Measurements from ENCODE around the gene TCEA2. TPM values are rescaled to one million over a fixed set of nuclear protein-coding genes. Genes with fewer than 3 reads are reported as not detected.
"Not testable (repeated sequence)": the region's sequence is repeated elsewhere in the genome, so short reads cannot be mapped to it uniquely, and the experiment has no call there.

Gene TCEA2
- polyA plus RNA-seq, 6 donors from 2014 or later = 30.2 to 51.5 (median 41.4) TPM

GRCh38 chr20:64084685-64085152 lies 21.7 kb downstream of the TCEA2 start:
- H3K27me3 Mint-ChIP-seq = peaks cover 6 to 13% (median 7%) of the 10 kb centered on the region in 3 donors
- ATAC-seq (ENCODE audit: low read depth in 2 of 2) (no peak), DNase-seq (no peak)
- H3K27ac Mint-ChIP-seq = peak overlapping the region in 5 of 6 donors; percentile 15 to 89 (median 59)
- peaks cover 0 to 7% (median 0%) of the 10 kb centered on the region in 7 donors for H3K9me3 Mint-ChIP-seq
- peaks cover 36 to 47% (median 36%) of the 10 kb centered on the region in 3 donors for H3K4me1 Mint-ChIP-seq
- no peaks in the 10 kb centered on the region for H3K36me3 Mint-ChIP-seq
- peak overlapping the region in 7 of 8 donors; percentile 80 to 94 (median 92) for H3K4me3 Mint-ChIP-seq

GRCh38 chr20:64086801-64087200 lies 23.8 kb downstream of the TCEA2 start:
- peaks cover 0 to 7% (median 0%) of the 10 kb centered on the region in 7 donors for H3K9me3 Mint-ChIP-seq
- H3K4me3 Mint-ChIP-seq = no peak overlapping the region
- no peaks in the 10 kb centered on the region for H3K36me3 Mint-ChIP-seq
- H3K27ac Mint-ChIP-seq = peak overlapping the region in 1 of 6 donors; percentile 20
- ATAC-seq (ENCODE audit: low read depth in 2 of 2) = no peak
- peaks cover 6 to 13% (median 7%) of the 10 kb centered on the region in 3 donors for H3K27me3 Mint-ChIP-seq
- DNase-seq = no peak
- peaks cover 19 to 30% (median 29%) of the 10 kb centered on the region in 3 donors for H3K4me1 Mint-ChIP-seq

GRCh38 chr20:64087226-64087825 lies 24.3 kb downstream of the TCEA2 start:
- H3K9me3 Mint-ChIP-seq; H3K27ac Mint-ChIP-seq; DNase-seq; ATAC-seq (ENCODE audit: low read depth in 2 of 2); H3K4me3 Mint-ChIP-seq; H3K36me3 Mint-ChIP-seq: not testable (repeated sequence)
- Mint-ChIP-seq H3K4me1 (peaks cover 15 to 28% (median 26%) of the 10 kb centered on the region in 3 donors), H3K27me3 (peaks cover 6 to 13% (median 7%) of the 10 kb centered on the region in 3 donors)

- not testable (repeated sequence) for ATAC-seq (ENCODE audit: low read depth in 2 of 2); DNase-seq; H3K9me3 Mint-ChIP-seq; H3K27ac Mint-ChIP-seq; H3K36me3 Mint-ChIP-seq; H3K4me3 Mint-ChIP-seq
- Mint-ChIP-seq H3K4me1 (peaks cover 7 to 19% (median 18%) of the 10 kb centered on the region in 3 donors), H3K27me3 (peaks cover 6 to 13% (median 7%) of the 10 kb centered on the region in 3 donors)
Observed at GRCh38 chr20:64088586-64088985, 25.6 kb downstream of the TCEA2 start.

- Mint-ChIP-seq H3K4me1 (peaks cover 2 to 12% (median 7%) of the 10 kb centered on the region in 3 donors), H3K36me3 (no peaks in the 10 kb centered on the region), H3K4me3 (no peak overlapping the region), H3K27me3 (peaks cover 0 to 7% (median 1%) of the 10 kb centered on the region in 3 donors), H3K9me3 (peaks cover 0 to 7% (median 0%) of the 10 kb centered on the region in 7 donors), H3K27ac (no peak overlapping the region)
- ATAC-seq (ENCODE audit: low read depth in 2 of 2) (no peak), DNase-seq (no peak)
Observed at GRCh38 chr20:64090165-64090564, 27.2 kb downstream of the TCEA2 start.

- H3K36me3 Mint-ChIP-seq = no peaks in the 10 kb centered on the region
- H3K27me3 Mint-ChIP-seq = peaks cover 0 to 7% (median 0%) of the 10 kb centered on the region in 3 donors
- no peak for ATAC-seq (ENCODE audit: low read depth in 2 of 2)
- H3K4me3 Mint-ChIP-seq = no peak overlapping the region
- no peak for DNase-seq
- H3K27ac Mint-ChIP-seq = no peak overlapping the region
- peaks cover 0 to 7% (median 0%) of the 10 kb centered on the region in 7 donors for H3K9me3 Mint-ChIP-seq
- H3K4me1 Mint-ChIP-seq = peaks cover 2 to 12% (median 6%) of the 10 kb centered on the region in 3 donors
Observed at GRCh38 chr20:64091340-64091739, 28.3 kb downstream of the TCEA2 start.

- ATAC-seq (ENCODE audit: low read depth in 2 of 2) = no peak
- Mint-ChIP-seq H3K27ac (no peak overlapping the region), H3K4me1 (peaks cover 2 to 15% (median 6%) of the 10 kb centered on the region in 3 donors), H3K36me3 (peaks cover 0 to 4% of the 10 kb centered on the region in 2 donors), H3K27me3 (peaks cover 0 to 7% (median 0%) of the 10 kb centered on the region in 3 donors), H3K4me3 (peak overlapping the region in 1 of 8 donors; percentile 15), H3K9me3 (peaks cover 0 to 6% (median 3%) of the 10 kb centered on the region in 7 donors)
- DNase-seq = no peak
Observed at GRCh38 chr20:64091770-64092169, 28.8 kb downstream of the TCEA2 start.

- ATAC-seq (ENCODE audit: low read depth in 2 of 2) (no peak), DNase-seq (no peak)
- Mint-ChIP-seq H3K4me1 (peaks cover 2 to 18% (median 6%) of the 10 kb centered on the region in 3 donors), H3K9me3 (peaks cover 0 to 6% (median 3%) of the 10 kb centered on the region in 7 donors), H3K36me3 (peaks cover 0 to 8% of the 10 kb centered on the region in 2 donors), H3K27ac (no peak overlapping the region), H3K4me3 (no peak overlapping the region), H3K27me3 (peaks cover 0 to 7% (median 0%) of the 10 kb centered on the region in 3 donors)
Observed at GRCh38 chr20:64092258-64093012, 29.4 kb downstream of the TCEA2 start.

- DNase-seq (no peak), ATAC-seq (ENCODE audit: low read depth in 2 of 2) (no peak)
- H3K36me3 Mint-ChIP-seq = peaks cover 0 to 8% of the 10 kb centered on the region in 2 donors
- peak overlapping the region in 2 of 6 donors; percentile 85 to 86 for H3K27ac Mint-ChIP-seq
- H3K4me1 Mint-ChIP-seq = peaks cover 2 to 18% (median 6%) of the 10 kb centered on the region in 3 donors
- peaks cover 0 to 7% (median 0%) of the 10 kb centered on the region in 3 donors for H3K27me3 Mint-ChIP-seq
- H3K4me3 Mint-ChIP-seq = no peak overlapping the region
- peaks cover 0 to 6% (median 0%) of the 10 kb centered on the region in 7 donors for H3K9me3 Mint-ChIP-seq
Observed at GRCh38 chr20:64093013-64093503, 30.1 kb downstream of the TCEA2 start.

- Mint-ChIP-seq H3K27ac (no peak overlapping the region), H3K36me3 (peaks cover 0 to 8% of the 10 kb centered on the region in 2 donors), H3K4me3 (no peak overlapping the region), H3K9me3 (peaks cover 0 to 6% (median 0%) of the 10 kb centered on the region in 7 donors), H3K4me1 (peaks cover 6 to 15% (median 10%) of the 10 kb centered on the region in 3 donors), H3K27me3 (no peaks in the 10 kb centered on the region)
- ATAC-seq (ENCODE audit: low read depth in 2 of 2) = no peak
- no peak for DNase-seq
Observed at GRCh38 chr20:64095455-64095854, 32.5 kb downstream of the TCEA2 start.

- no peak for DNase-seq
- no peak overlapping the region for H3K27ac Mint-ChIP-seq
- H3K27me3 Mint-ChIP-seq = no peaks in the 10 kb centered on the region
- peaks cover 6 to 15% (median 13%) of the 10 kb centered on the region in 3 donors for H3K4me1 Mint-ChIP-seq
- H3K9me3 Mint-ChIP-seq = peaks cover 0 to 6% (median 0%) of the 10 kb centered on the region in 7 donors
- peaks cover 0 to 8% of the 10 kb centered on the region in 2 donors for H3K36me3 Mint-ChIP-seq
- no peak overlapping the region for H3K4me3 Mint-ChIP-seq
- no peak for ATAC-seq (ENCODE audit: low read depth in 2 of 2)
Observed at GRCh38 chr20:64095927-64096326, 32.9 kb downstream of the TCEA2 start.

- ATAC-seq (ENCODE audit: low read depth in 2 of 2) (no peak), DNase-seq (no peak)
- no peak overlapping the region for H3K4me3 Mint-ChIP-seq
- H3K27ac Mint-ChIP-seq = peak overlapping the region in 1 of 6 donors; percentile 5
- H3K4me1 Mint-ChIP-seq = peaks cover 10 to 19% (median 19%) of the 10 kb centered on the region in 3 donors
- peaks cover 0 to 6% (median 0%) of the 10 kb centered on the region in 7 donors for H3K9me3 Mint-ChIP-seq
- H3K27me3 Mint-ChIP-seq = peaks cover 0 to 4% (median 0%) of the 10 kb centered on the region in 3 donors
- H3K36me3 Mint-ChIP-seq = peaks cover 0 to 8% of the 10 kb centered on the region in 2 donors
Observed at GRCh38 chr20:64096535-64096934, 33.5 kb downstream of the TCEA2 start.

GRCh38 chr20:64098471-64099013 lies 35.5 kb downstream of the TCEA2 start:
- H3K4me3 Mint-ChIP-seq = no peak overlapping the region
- H3K4me1 Mint-ChIP-seq = peaks cover 16 to 21% (median 19%) of the 10 kb centered on the region in 3 donors
- no peak for ATAC-seq (ENCODE audit: low read depth in 2 of 2)

More at GRCh38 chr20:64098471-64099013, 35.5 kb downstream of the TCEA2 start:
- Mint-ChIP-seq H3K27ac (peak overlapping the region in 2 of 6 donors; percentile 0 to 67), H3K27me3 (peaks cover 0 to 8% (median 3%) of the 10 kb centered on the region in 3 donors), H3K36me3 (peaks cover 0 to 8% of the 10 kb centered on the region in 2 donors), H3K9me3 (peaks cover 0 to 6% (median 0%) of the 10 kb centered on the region in 7 donors)
- no peak for DNase-seq

Data from naive B cell (primary cell).